Neutrophil (primary cell): ENCODE data around the gene BORCS5.
A peak's percentile ranks its signal among the peaks of the same experiment; 100 is the strongest.

Experiments
- H3K27ac ChIP-seq: fragments of 200-600 bp; sonication (generic); 2 replicates; pipeline ENCODE4 v1.5.1; 2016; ENCODE audit warnings: mild to moderate bottlenecking, moderate library complexity
- H3K27me3 ChIP-seq: fragments of 200-600 bp; sonication (generic); 2 replicates; pipeline ENCODE4 v1.6.0; 2016; ENCODE audit warnings: mild to moderate bottlenecking
- H3K36me3 ChIP-seq: fragments of 200-600 bp; sonication (generic); 2 replicates; pipeline ENCODE4 v1.5.1; 2017
- H3K4me1 ChIP-seq, 2 experiments: fragments of 200-600 bp in 1 of 2; sonication (generic) in 1 of 2; 1 replicate in 1 of 2; 2 replicates in 1 of 2; pipeline versions ENCODE4 v1.5.1 to v1.6.1; 2013 to 2016; ENCODE audit warnings: low read depth in 1 of 2, low read length in 1 of 2, mild to moderate bottlenecking in 1 of 2, moderate library complexity in 1 of 2; ENCODE audit not compliant: control insufficient read depth in 1 of 2, insufficient read depth in 1 of 2
- H3K4me3 ChIP-seq, 2 experiments: fragments of 200-600 bp in 1 of 2; sonication (generic) in 1 of 2; 1 replicate in 1 of 2; 2 replicates in 1 of 2; pipeline ENCODE4 v1.5.1; 2013 to 2016; ENCODE audit warnings: low read depth in 1 of 2, low read length in 1 of 2, mild to moderate bottlenecking in 1 of 2, moderate library complexity in 1 of 2
- H3K9me3 ChIP-seq: fragments of 200-600 bp; sonication (generic); 2 replicates; pipeline ENCODE4 v1.5.1; 2016
- CTCF ChIP-seq: fragments of 200-600 bp; sonication (generic); IDR thresholded peaks from 2 replicates; pipeline ENCODE4 v1.5.1; 2016; ENCODE audit warnings: antibody characterized with exemption

The BORCS5 gene

GRCh38 chr12:12445882-12446181 is 89.0 kb downstream of the BORCS5 start:
- Histone ChIP-seq H3K4me3 (no peak overlapping the region), H3K9me3 (no peaks in the 10 kb centered on the region), H3K27ac (no peak overlapping the region), H3K4me1 (peaks cover 33 to 42% of the 10 kb centered on the region in 2 experiments), H3K27me3 (no peaks in the 10 kb centered on the region), H3K36me3 (no peaks in the 10 kb centered on the region)
- TF ChIP-seq CTCF: no peak

GRCh38 chr12:12446786-12447185 is 89.9 kb downstream of the BORCS5 start:
- no peaks in the 10 kb centered on the region for H3K36me3 ChIP-seq
- H3K4me1 ChIP-seq: peaks cover 33 to 36% of the 10 kb centered on the region in 2 experiments
- H3K9me3 ChIP-seq: no peaks in the 10 kb centered on the region
- peak overlapping the region; percentile 51 for H3K27ac ChIP-seq
- TF ChIP-seq CTCF: no peak
- no peak overlapping the region for H3K4me3 ChIP-seq
- H3K27me3 ChIP-seq: no peaks in the 10 kb centered on the region

GRCh38 chr12:12447236-12447635 is 90.4 kb downstream of the BORCS5 start:
- Histone ChIP-seq H3K4me1 (peaks cover 33 to 36% of the 10 kb centered on the region in 2 experiments), H3K27me3 (no peaks in the 10 kb centered on the region), H3K9me3 (no peaks in the 10 kb centered on the region), H3K4me3 (no peak overlapping the region), H3K36me3 (no peaks in the 10 kb centered on the region), H3K27ac (peak overlapping the region; percentile 28)
- TF ChIP-seq CTCF: no peak

- Histone ChIP-seq H3K9me3 (no peaks in the 10 kb centered on the region), H3K4me1 (peaks cover 33 to 36% of the 10 kb centered on the region in 2 experiments), H3K27ac (peak overlapping the region; percentile 28), H3K4me3 (no peak overlapping the region), H3K36me3 (no peaks in the 10 kb centered on the region), H3K27me3 (no peaks in the 10 kb centered on the region)
- no peak for TF ChIP-seq CTCF
Measured at GRCh38 chr12:12447837-12448236, 91.0 kb downstream of the BORCS5 start.

GRCh38 chr12:12449533-12450025 is 92.7 kb downstream of the BORCS5 start:
- no peak for TF ChIP-seq CTCF

GRCh38 chr12:12450043-12450471 is 93.2 kb downstream of the BORCS5 start:
- Histone ChIP-seq H3K9me3 (no peaks in the 10 kb centered on the region), H3K4me3 (no peak overlapping the region), H3K4me1 (peaks cover 33 to 36% of the 10 kb centered on the region in 2 experiments), H3K36me3 (no peaks in the 10 kb centered on the region), H3K27me3 (no peaks in the 10 kb centered on the region), H3K27ac (peak overlapping the region; percentile 61)
- TF ChIP-seq CTCF: no peak

More at GRCh38 chr12:12449533-12450025, 92.7 kb downstream of the BORCS5 start:
- no peaks in the 10 kb centered on the region for H3K27me3 ChIP-seq
- H3K9me3 ChIP-seq: no peaks in the 10 kb centered on the region
- peak overlapping the region; percentile 61 for H3K27ac ChIP-seq
- H3K4me1 ChIP-seq: peaks cover 33 to 36% of the 10 kb centered on the region in 2 experiments
- no peak overlapping the region for H3K4me3 ChIP-seq
- no peaks in the 10 kb centered on the region for H3K36me3 ChIP-seq
